GM18858 (cell line): ENCODE data around the gene SLC35F3.
"Not testable (repeated sequence)": the region's sequence is repeated elsewhere in the genome, so short reads cannot be mapped to it uniquely, and the experiment has no call there.

Experiments
- ATAC-seq: cut with Tn5 transposase; IDR thresholded peaks from one replicate; pipeline ENCODE4 v1.9.1; 2021; ENCODE audit not compliant: unreplicated experiment

The SLC35F3 gene

DNA sequence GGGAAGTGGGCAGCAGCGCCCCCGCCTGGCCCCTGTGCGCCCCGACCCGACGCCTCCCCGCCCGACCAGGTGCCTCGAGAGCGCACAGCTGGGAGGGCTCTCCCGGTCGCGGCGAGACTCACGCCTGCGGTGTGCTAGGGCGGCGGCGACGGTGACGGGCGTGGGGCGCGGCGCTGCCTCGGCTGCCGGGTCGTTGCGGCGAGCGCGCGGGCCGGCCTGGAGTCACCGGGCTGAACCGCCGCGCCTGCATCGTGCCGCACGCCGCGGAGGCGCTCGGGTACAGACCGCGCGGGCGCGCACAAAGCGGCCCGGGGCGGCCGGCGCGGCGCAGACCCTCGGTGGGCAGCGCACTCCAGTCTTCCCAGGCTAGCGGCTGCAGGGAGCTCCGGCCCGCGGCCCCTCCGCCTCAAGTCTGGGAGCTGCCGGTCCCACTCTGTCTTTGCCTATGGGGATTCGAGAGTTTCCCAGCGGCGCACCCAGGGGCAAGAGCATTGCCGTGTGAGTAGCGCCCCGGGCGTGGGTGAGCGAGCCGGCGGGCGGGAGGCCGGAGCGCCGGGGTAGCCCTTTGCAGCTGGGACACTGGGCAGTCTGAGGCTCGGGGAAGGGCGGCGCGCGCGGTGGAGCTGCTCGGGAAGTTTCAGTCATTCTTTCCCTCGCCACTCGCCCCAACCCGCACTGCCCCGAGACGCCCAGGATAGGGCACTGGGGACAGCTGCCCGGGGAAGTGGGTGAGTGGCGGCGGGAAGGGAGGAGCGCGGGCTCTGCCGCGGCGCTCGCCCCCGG, at the start of gene SLC35F3:
SLC35F3 (plus strand) TSS at position 44 of the 783 bp plus-strand sequence.
- no peak for ATAC-seq

- no peak for ATAC-seq
Measured at GRCh38 chr1:233859446-233859845, 45.0 kb upstream of the SLC35F3 start.

DNA sequence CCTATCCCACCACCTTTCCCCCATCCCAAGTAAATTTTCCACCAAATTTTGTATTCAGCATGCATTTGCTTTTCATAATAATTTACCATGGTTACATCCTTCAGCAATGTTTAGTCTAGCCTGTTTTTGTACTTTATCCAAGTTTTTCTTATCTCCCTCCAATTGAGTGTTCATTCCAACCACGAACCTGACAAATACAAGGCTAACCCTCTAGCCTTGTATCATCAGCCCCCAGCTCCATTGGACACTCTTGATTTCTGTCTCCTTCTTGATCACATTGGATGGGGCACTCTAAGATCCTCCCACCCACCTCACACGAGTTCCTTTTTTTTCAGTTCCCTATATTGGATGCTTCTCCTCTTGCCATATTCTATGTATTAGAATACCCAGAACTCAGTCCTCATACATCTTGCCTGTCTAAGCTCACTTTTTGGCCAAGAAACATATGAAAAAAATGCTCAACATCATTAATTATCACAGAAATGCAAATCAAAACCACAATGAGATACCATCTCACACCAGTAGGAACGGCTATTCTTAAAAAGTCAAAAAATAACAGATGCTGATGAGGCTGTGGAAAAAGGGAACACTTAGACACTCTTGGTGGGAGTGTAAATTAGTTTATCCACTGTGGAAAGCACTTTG, 40.5 kb upstream of the SLC35F3 start:
- no peak for ATAC-seq

DNA sequence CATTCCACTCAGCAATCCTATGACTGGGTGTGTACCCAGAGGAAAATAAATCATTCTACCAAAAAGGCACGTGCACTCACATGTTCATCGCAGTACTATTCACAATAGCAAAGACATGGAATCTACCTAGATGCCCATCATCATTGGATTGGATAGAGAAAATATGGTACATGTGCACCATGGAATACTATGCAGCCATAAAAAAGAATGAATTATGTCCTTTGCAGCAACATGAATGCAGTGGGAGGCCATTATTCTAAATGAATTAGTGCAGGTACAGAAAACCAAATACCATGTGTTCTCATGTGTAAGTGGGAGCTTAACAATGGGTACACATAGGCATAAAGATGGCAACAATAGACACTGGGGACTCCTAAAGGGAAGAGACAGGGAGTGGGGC, 39.9 kb upstream of the SLC35F3 start:
- no peak for ATAC-seq

- ATAC-seq, result no peak
Measured at GRCh38 chr1:233865216-233865615, 39.3 kb upstream of the SLC35F3 start.

GRCh38 chr1:233865902-233866301, 38.6 kb upstream of the SLC35F3 start:
- ATAC-seq, result no peak

GRCh38 chr1:233867028-233867427, 37.4 kb upstream of the SLC35F3 start:
- no peak for ATAC-seq

- ATAC-seq, result no peak
Measured at GRCh38 chr1:233868461-233868860, 36.0 kb upstream of the SLC35F3 start.

GRCh38 chr1:233869680-233870079, 34.8 kb upstream of the SLC35F3 start:
- ATAC-seq, result no peak

- ATAC-seq, result no peak
Measured at GRCh38 chr1:233873666-233874065, 30.8 kb upstream of the SLC35F3 start.

DNA sequence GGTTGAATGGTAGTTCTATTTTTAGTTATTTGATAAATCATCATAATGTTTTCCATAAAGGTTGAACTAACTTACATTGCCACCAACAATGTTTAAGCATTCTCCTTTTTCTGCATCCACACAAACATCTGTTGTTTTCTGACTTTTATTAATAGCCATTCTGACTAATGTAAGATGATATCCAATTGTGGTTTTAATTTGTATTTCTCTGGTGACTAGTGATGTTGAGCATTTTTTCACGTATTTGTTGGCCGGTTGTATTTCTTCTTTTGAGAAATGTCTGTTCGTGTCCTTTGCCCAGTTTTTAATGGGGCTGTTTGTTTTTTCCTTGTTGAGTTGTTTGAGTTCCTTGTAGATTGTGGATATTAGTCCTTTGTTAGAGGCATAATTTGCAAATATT, 24.6 kb upstream of the SLC35F3 start:
- ATAC-seq, result no peak

DNA sequence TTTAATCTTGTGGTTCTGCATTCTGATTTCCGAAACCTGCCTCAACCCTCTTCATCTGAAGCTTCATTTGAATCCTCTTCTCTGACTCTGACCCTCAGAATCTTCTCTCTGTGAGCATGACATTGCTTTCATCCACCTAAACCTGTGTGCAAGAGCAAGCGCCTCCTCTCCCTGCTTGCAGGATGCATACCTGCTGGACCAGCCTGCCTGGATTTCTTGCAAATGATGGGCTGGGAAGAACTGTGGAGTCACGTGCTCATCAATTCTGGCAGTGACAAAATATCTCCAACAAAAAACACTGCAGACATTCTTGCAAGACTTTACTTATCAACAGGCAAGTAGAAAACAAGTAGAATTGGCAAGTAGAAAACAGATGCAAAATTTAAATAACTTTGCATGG, 20.8 kb upstream of the SLC35F3 start:
- ATAC-seq, result no peak

GRCh38 chr1:233884461-233885151, 19.9 kb upstream of the SLC35F3 start:
- ATAC-seq, result no peak

DNA sequence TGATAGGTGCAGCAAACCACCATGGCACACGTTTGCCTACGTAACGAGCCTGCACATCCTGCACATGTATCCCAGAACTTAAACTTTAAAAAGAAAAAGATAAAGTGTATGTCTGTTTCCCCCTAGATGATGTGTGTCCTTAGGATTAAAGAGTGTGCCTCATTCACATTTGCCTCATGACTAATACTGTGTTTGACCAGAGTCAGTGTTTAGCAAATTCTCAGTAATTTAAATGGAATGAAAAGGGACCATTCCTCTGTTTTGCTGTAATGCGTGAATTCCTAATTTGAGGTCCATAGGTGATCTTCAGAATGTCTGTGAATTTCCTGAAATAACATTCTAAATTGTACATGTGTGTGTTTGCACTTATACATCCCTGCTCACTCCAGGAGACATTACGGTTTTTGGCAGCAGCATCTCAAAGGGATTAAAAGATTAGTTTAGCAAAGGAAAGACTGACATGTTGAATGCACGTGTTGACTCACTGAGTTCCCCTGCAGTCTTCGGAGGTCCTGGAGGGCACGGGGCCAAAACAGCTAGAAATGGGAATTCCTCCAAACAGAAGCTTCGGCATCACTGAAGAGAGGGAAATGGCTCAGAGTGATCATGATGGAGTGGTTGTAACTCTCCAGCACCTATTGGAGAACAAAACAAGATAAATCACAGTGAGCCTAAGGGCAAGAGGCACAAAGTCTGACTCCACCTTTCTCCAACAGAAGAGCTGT, 19.1 kb upstream of the SLC35F3 start:
- ATAC-seq, result no peak

- not testable (repeated sequence) for ATAC-seq
Measured at GRCh38 chr1:233891151-233891550, 13.3 kb upstream of the SLC35F3 start.

GRCh38 chr1:233897325-233898162, 6.9 kb upstream of the SLC35F3 start:
- ATAC-seq, result peak; percentile 99

DNA sequence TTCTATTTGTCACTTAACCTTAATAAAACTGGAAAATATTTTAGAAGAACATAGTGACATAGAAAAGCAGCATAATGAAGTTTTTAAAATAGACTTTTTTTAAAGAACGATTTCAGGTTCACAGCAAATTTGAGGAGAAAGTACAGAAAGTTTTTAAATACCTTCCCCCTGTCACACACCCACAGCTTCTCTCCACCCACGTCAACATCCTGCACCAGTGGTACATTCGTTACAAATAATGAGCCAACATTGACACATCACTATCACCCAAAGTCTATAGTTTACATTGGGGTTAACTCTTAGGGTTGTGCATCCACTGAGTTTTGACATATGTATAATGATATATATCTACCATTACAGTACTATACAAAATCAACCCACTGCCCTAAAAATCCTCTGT, 3.0 kb upstream of the SLC35F3 start:
- no peak for ATAC-seq

- no peak for ATAC-seq
Measured at GRCh38 chr1:233905416-233906051, 1.1 kb downstream of the SLC35F3 start.

DNA sequence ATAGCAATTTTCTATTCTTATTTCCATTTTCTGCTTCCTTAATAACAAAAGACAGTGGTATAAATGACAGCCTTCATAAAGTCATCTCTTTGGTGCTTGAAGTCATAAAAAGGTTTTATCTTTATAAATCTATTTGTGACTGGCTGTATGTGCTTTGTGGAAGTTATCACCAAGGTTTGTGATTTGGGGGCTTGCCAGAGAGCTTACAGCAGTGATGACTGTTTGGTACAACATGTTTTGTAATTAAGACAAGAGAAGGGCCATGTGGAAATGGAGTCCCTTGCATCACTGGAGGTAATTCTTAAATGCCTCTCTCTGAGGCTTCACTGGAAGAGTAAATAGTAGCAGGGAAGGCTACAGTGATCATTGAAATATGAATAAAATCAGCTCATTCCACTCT, 2.7 kb downstream of the SLC35F3 start:
- ATAC-seq, result no peak

DNA sequence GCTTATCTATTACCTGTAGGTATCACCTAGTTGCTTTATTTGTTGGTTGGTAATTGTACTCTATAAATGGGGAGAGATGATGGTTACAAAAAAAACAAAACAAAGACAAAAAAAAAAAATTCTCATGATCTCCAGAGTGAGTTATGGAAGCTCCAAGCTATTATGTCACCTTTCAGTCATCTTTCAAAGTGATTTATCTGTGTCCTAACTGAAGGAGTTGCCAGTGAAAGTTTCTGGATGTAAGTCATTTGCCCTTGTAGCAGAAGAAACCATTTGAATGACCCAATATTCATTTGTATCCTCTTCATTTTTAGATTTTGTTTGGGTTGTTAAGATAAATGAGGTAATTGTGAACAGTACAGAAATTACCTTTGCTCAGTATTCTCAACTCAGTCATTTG, 3.6 kb downstream of the SLC35F3 start:
- ATAC-seq, result no peak
